Ovary (tissue), 9 donors: ENCODE measurements around the gene LAMA2. TPM values are rescaled to one million over a fixed set of nuclear protein-coding genes. Genes with fewer than 3 reads are reported as not detected.

Experiments
- DNase-seq, 5 donors: peaks; one replicate each; pipeline ENCODE4 v3.0.0-alpha.2; 2019 to 2020
- H3K27ac ChIP-seq, 2 donors: fragments of 200-600 bp; one replicate each; pipeline versions ENCODE4 v1.5.1 to v1.8.0; 2019 to 2022
- H3K27me3 ChIP-seq: fragments of 200-600 bp; one replicate; pipeline ENCODE4 v1.8.0; 2022
- H3K36me3 ChIP-seq: fragments of 200-600 bp; sonication (generic); one replicate; pipeline ENCODE4 v1.5.1; 2019
- H3K4me1 ChIP-seq: one replicate; pipeline ENCODE4 v1.8.1; 2013; ENCODE audit warnings: mild to moderate bottlenecking, moderate library complexity; ENCODE audit not compliant: insufficient read depth
- H3K4me3 ChIP-seq: fragments of 200-600 bp; sonication (generic); one replicate; pipeline ENCODE4 v1.5.1; 2017
- H3K9me3 ChIP-seq, 2 donors: fragments of 200-600 bp in 1 of 2; sonication (generic) in 1 of 2; one replicate each; pipeline versions ENCODE4 v1.5.1 to v1.8.1; 2013 to 2019; ENCODE audit warnings: mild to moderate bottlenecking in 1 of 2, moderate library complexity in 1 of 2
- CTCF ChIP-seq, 3 donors: fragments of 450-650 bp in 2 of 3; fragments of 200-600 bp in 1 of 3; IDR thresholded peaks; one replicate each; pipeline versions ENCODE4 v1.5.1 to v1.8.0; 2016 to 2022; ENCODE audit warnings: antibody characterized with exemption in 3 of 3, mild to moderate bottlenecking in 1 of 3
- EP300 ChIP-seq: sonication (generic); formaldehyde crosslinking; IDR thresholded peaks from one replicate; pipeline ENCODE4 v1.6.1; 2017; ENCODE audit warnings: antibody characterized with exemption
- POLR2A ChIP-seq: fragments of 450-650 bp; IDR thresholded peaks from one replicate; pipeline ENCODE4 v1.6.1; 2017; ENCODE audit warnings: antibody characterized with exemption, mild to moderate bottlenecking, moderate library complexity
- WGBS, 3 donors: extraction: QIAGEN DNeasy Blood & Tissue Kit in 1 of 3; methylation state at CpG; one replicate each; pipeline versions ENCODE4 v1.1.5 to v1.1.7; 2013 to 2017; 5-methylcytosine and 5-hydroxymethylcytosine counted together
- intact Hi-C, 4 donors: fragments of 100-400 bp; cut with DNase I; formaldehyde crosslinking; loops; one replicate each; pipeline versions ENCODE4 v1.11.0 to v1.15.1; 2022 to 2023
- polyA plus RNA-seq, 2 donors: library from polyadenylated mRNA; stranded (reverse); fragments of 200-250 nt in 1 of 2; fragments of 350-450 nt in 1 of 2; fragmentation: Illumina TruSeq in 1 of 2; extraction: RNeasy Lipid Tissue Mini Kit (QIAGEN cat#74804) in 1 of 2; gene quantifications; one replicate each; pipeline ENCODE4 v1.2.3, GENCODE V29; 2013 to 2014
- total RNA-seq, 7 donors: library from RNA; depleted of rRNA in 2 of 7; stranded (reverse); fragments of >200 nt in 2 of 7; fragmentation: NEBNext Ultra II Directional in 3 of 7; extraction: Animal tissue kit (Norgen Biotek cat#: 25700) in 3 of 7; gene quantifications; one replicate each; pipeline versions ENCODE4 v1.1.0 to v1.2.4, GENCODE V29; 2016 to 2023
- donor health status: DM: no; HTN: no; CAD: no; lungs with moderate emphysema.
- donor health status: DM: no; HTN: no; CAD: no.
- donor health status: Bipolar disorder and iron deficiency.
- donor health status: DM: yes; HTN: yes; CAD: no.
- donor health status: DM: no; HTN: no; CAD: no.
- donor health status: DM: yes; HTN: yes; CAD: no.

The LAMA2 gene
- total and polyA plus RNA-seq, 9 donors = 42.5 to 226 (median 121) TPM

GRCh38 chr6:129346964-129347363 lies 464.0 kb downstream of the LAMA2 start:
- intact Hi-C loops = no loop called here
- DNase-seq = no peak
- no peaks in the 10 kb centered on the region for H3K9me3 ChIP-seq
- H3K27me3 ChIP-seq = no peaks in the 10 kb centered on the region
- no peak overlapping the region for H3K4me3 ChIP-seq
- H3K4me1 ChIP-seq = no peaks in the 10 kb centered on the region
- 89 to 99% (median 95%) methylated on average over 2 of the region's 2 CpGs for WGBS, 3 donors
- H3K36me3 ChIP-seq = no peaks in the 10 kb centered on the region
- H3K27ac ChIP-seq = no peak overlapping the region
- TF ChIP-seq EP300 (no peak), POLR2A (no peak), CTCF (IDR thresholded peaks at IDR 0.05) (no peak)

GRCh38 chr6:129350278-129350677 lies 467.3 kb downstream of the LAMA2 start:
- 93 to 98% (median 96%) methylated on average over 2 of the region's 2 CpGs for WGBS, 3 donors
- Histone ChIP-seq H3K27ac (no peak overlapping the region), H3K9me3 (no peaks in the 10 kb centered on the region), H3K4me3 (no peak overlapping the region), H3K4me1 (no peaks in the 10 kb centered on the region), H3K27me3 (no peaks in the 10 kb centered on the region), H3K36me3 (no peaks in the 10 kb centered on the region)
- intact Hi-C loops = no loop called here
- TF ChIP-seq CTCF (IDR thresholded peaks at IDR 0.05) (no peak), POLR2A (no peak), EP300 (no peak)
- no peak for DNase-seq

- Histone ChIP-seq H3K36me3 (no peaks in the 10 kb centered on the region), H3K4me1 (no peaks in the 10 kb centered on the region), H3K9me3 (no peaks in the 10 kb centered on the region), H3K27ac (no peak overlapping the region), H3K27me3 (no peaks in the 10 kb centered on the region), H3K4me3 (no peak overlapping the region)
- intact Hi-C loops = no loop called here
- TF ChIP-seq EP300 = no peak
- no peak for TF ChIP-seq POLR2A
- no peak for TF ChIP-seq CTCF (IDR thresholded peaks at IDR 0.05)
- no peak for DNase-seq
- WGBS, 3 donors = 33 to 49% (median 48%) methylated on average over 1 of the region's 1 CpG
Measured at GRCh38 chr6:129351807-129352206, 468.9 kb downstream of the LAMA2 start.

- intact Hi-C loops = no loop called here
Measured at GRCh38 chr6:129353067-129353466, 470.1 kb downstream of the LAMA2 start.

More at GRCh38 chr6:129353067-129353466, 470.1 kb downstream of the LAMA2 start:
- no peaks in the 10 kb centered on the region for H3K27me3 ChIP-seq
- TF ChIP-seq POLR2A (no peak), EP300 (no peak), CTCF (IDR thresholded peaks at IDR 0.05) (no peak)
- H3K9me3 ChIP-seq = no peaks in the 10 kb centered on the region
- 85 to 87% (median 87%) methylated on average over 9 of the region's 9 CpGs for WGBS, 3 donors
- H3K36me3 ChIP-seq = no peaks in the 10 kb centered on the region
- no peak overlapping the region for H3K4me3 ChIP-seq
- no peak overlapping the region for H3K27ac ChIP-seq
- no peaks in the 10 kb centered on the region for H3K4me1 ChIP-seq
- no peak for DNase-seq
